Trophoblast cell (in vitro differentiated cells and primary cell): ENCODE results near the gene SH3TC2.

Source experiments
- DNase-seq, 2 donors: peaks; one replicate each; pipeline ENCODE4 v3.0.0-alpha.2; 2016
- H2AFZ ChIP-seq: 2 replicates; pipeline ENCODE4 v1.6.1; 2013; ENCODE audit warnings: low read length, moderate library complexity, mild to moderate bottlenecking; ENCODE audit not compliant: insufficient read depth, poor library complexity
- H2AK5ac ChIP-seq: 2 replicates; pipeline ENCODE4 v1.6.1; 2013; ENCODE audit warnings: mild to moderate bottlenecking, low read length
- H2BK120ac ChIP-seq: 2 replicates; pipeline ENCODE4 v1.6.1; 2013; ENCODE audit warnings: low read length, mild to moderate bottlenecking, moderate library complexity; ENCODE audit not compliant: insufficient read depth, poor library complexity
- H2BK12ac ChIP-seq: 2 replicates; pipeline ENCODE4 v1.6.1; 2013; ENCODE audit warnings: mild to moderate bottlenecking, low read length, moderate library complexity
- H2BK5ac ChIP-seq: 2 replicates; pipeline ENCODE4 v1.6.1; 2013; ENCODE audit warnings: low read length, low read depth, moderate library complexity, mild to moderate bottlenecking; ENCODE audit not compliant: poor library complexity
- H3K14ac ChIP-seq: 2 replicates; pipeline ENCODE4 v1.6.1; 2013; ENCODE audit warnings: mild to moderate bottlenecking, low read length
- H3K18ac ChIP-seq: 2 replicates; pipeline ENCODE4 v1.6.1; 2013; ENCODE audit warnings: mild to moderate bottlenecking, low read length
- H3K23ac ChIP-seq: 2 replicates; pipeline ENCODE4 v1.6.1; 2013; ENCODE audit warnings: low read length
- H3K27ac ChIP-seq: 2 replicates; pipeline ENCODE4 v1.5.1; 2013; ENCODE audit warnings: low read depth, mild to moderate bottlenecking, inconsistent platforms, low read length, moderate library complexity
- H3K27me3 ChIP-seq: 2 replicates; pipeline ENCODE4 v1.6.1; 2013; ENCODE audit warnings: inconsistent platforms, mild to moderate bottlenecking, low read length, moderate library complexity; ENCODE audit not compliant: insufficient read depth
- H3K36me3 ChIP-seq, 2 experiments: 1 replicate in 1 of 2; 2 replicates in 1 of 2; pipeline ENCODE4 v1.6.1; 2013; ENCODE audit warnings: low read length in 2 of 2, mild to moderate bottlenecking in 2 of 2, moderate library complexity in 1 of 2; ENCODE audit not compliant: insufficient read depth in 2 of 2, control insufficient read depth in 1 of 2
- H3K4ac ChIP-seq: 2 replicates; pipeline ENCODE4 v1.6.1; 2013; ENCODE audit warnings: low read depth, mild to moderate bottlenecking, low read length, moderate library complexity
- H3K4me1 ChIP-seq, 2 experiments: 1 replicate in 1 of 2; 2 replicates in 1 of 2; pipeline ENCODE4 v1.6.1; 2013; ENCODE audit warnings: low read length in 2 of 2, mild to moderate bottlenecking in 2 of 2, moderate library complexity in 1 of 2; ENCODE audit not compliant: insufficient read depth in 2 of 2, control insufficient read depth in 1 of 2
- H3K4me2 ChIP-seq: 2 replicates; pipeline ENCODE4 v1.6.1; 2013; ENCODE audit warnings: inconsistent platforms, mild to moderate bottlenecking, low read length, moderate library complexity
- H3K4me3 ChIP-seq: 2 replicates; pipeline ENCODE4 v1.5.1; 2013; ENCODE audit warnings: mild to moderate bottlenecking, low read depth, low read length, inconsistent platforms
- H3K79me1 ChIP-seq: one replicate; pipeline ENCODE4 v1.6.1; 2013; ENCODE audit warnings: low read length
- H3K79me2 ChIP-seq: 2 replicates; pipeline ENCODE4 v1.6.1; 2013; ENCODE audit warnings: low read length, mild to moderate bottlenecking; ENCODE audit not compliant: control insufficient read depth, insufficient read depth, poor library complexity
- H3K9ac ChIP-seq: 2 replicates; pipeline ENCODE4 v1.6.1; 2013; ENCODE audit warnings: mild to moderate bottlenecking, low read length
- H3K9me3 ChIP-seq: 2 replicates; pipeline ENCODE4 v1.6.1; 2013; ENCODE audit warnings: low read depth, mild to moderate bottlenecking, control low read depth, inconsistent platforms, low read length; ENCODE audit not compliant: insufficient read depth
- H4K12ac ChIP-seq: 2 replicates; pipeline ENCODE4 v1.6.1; 2013; ENCODE audit warnings: low read depth, mild to moderate bottlenecking, low read length, moderate library complexity
- H4K8ac ChIP-seq: 2 replicates; pipeline ENCODE4 v1.6.1; 2013; ENCODE audit warnings: low read depth, mild to moderate bottlenecking, low read length, moderate library complexity
- H4K91ac ChIP-seq: one replicate; pipeline ENCODE4 v1.6.1; 2013; ENCODE audit warnings: low read depth, mild to moderate bottlenecking, low read length, moderate library complexity
- WGBS: extraction: QIAGEN DNeasy Blood & Tissue Kit; methylation state at CpG from one replicate; pipeline ENCODE4 v1.1.7; 2013; ENCODE audit warnings: missing lambda C conversion rate; ENCODE audit not compliant: insufficient read length, insufficient coverage; ENCODE audit errors: extremely low coverage; 5-methylcytosine and 5-hydroxymethylcytosine counted together

Gene SH3TC2

GRCh38 chr5:149039506-149039905 lies 23.4 kb downstream of the SH3TC2 start:
- H3K14ac ChIP-seq = no peak overlapping the region
- H3K4me1 ChIP-seq = no peaks in the 10 kb centered on the region
- H2AK5ac ChIP-seq = no peak overlapping the region
- no peaks in the 10 kb centered on the region for H3K79me1 ChIP-seq
- no peaks in the 10 kb centered on the region for H3K27me3 ChIP-seq
- no peak overlapping the region for H2BK5ac ChIP-seq
- H4K91ac ChIP-seq = no peak overlapping the region
- H3K18ac ChIP-seq = no peak overlapping the region
- no peak overlapping the region for H3K9ac ChIP-seq
- no peak overlapping the region for H3K23ac ChIP-seq
- no peaks in the 10 kb centered on the region for H3K9me3 ChIP-seq
- H2BK120ac ChIP-seq = no peak overlapping the region
- H3K4me3 ChIP-seq = no peak overlapping the region
- no CpG with 5 or more reads among the region's 2 CpGs for WGBS
- DNase-seq = no peak
- no peak overlapping the region for H3K4ac ChIP-seq
- no peak overlapping the region for H2AFZ ChIP-seq
- H4K12ac ChIP-seq = no peak overlapping the region
- H3K79me2 ChIP-seq = no peaks in the 10 kb centered on the region
- no peak overlapping the region for H3K27ac ChIP-seq
- no peak overlapping the region for H4K8ac ChIP-seq
- H3K36me3 ChIP-seq = no peaks in the 10 kb centered on the region
- no peak overlapping the region for H3K4me2 ChIP-seq
- H2BK12ac ChIP-seq = no peak overlapping the region

- H3K4ac ChIP-seq = no peak overlapping the region
- no peak overlapping the region for H3K4me3 ChIP-seq
- H4K91ac ChIP-seq = no peak overlapping the region
- no peak overlapping the region for H2BK120ac ChIP-seq
- H3K79me1 ChIP-seq = no peaks in the 10 kb centered on the region
- H3K27me3 ChIP-seq = no peaks in the 10 kb centered on the region
- no peak overlapping the region for H3K9ac ChIP-seq
- WGBS = no CpG with 5 or more reads among the region's 6 CpGs
- no peak overlapping the region for H4K8ac ChIP-seq
- H3K23ac ChIP-seq = no peak overlapping the region
- no peak overlapping the region for H2BK5ac ChIP-seq
- no peaks in the 10 kb centered on the region for H3K79me2 ChIP-seq
- no peak overlapping the region for H3K4me2 ChIP-seq
- no peak overlapping the region for H2AFZ ChIP-seq
- H3K9me3 ChIP-seq = no peaks in the 10 kb centered on the region
- H4K12ac ChIP-seq = no peak overlapping the region
- no peak overlapping the region for H3K18ac ChIP-seq
- DNase-seq = no peak
- no peak overlapping the region for H2AK5ac ChIP-seq
- H3K4me1 ChIP-seq = no peaks in the 10 kb centered on the region
- H3K27ac ChIP-seq = no peak overlapping the region
- no peaks in the 10 kb centered on the region for H3K36me3 ChIP-seq
- no peak overlapping the region for H3K14ac ChIP-seq
- H2BK12ac ChIP-seq = no peak overlapping the region
Observed at GRCh38 chr5:149038336-149039080, 24.4 kb downstream of the SH3TC2 start.

- Histone ChIP-seq H3K4ac (no peak overlapping the region), H3K79me1 (no peaks in the 10 kb centered on the region), H3K9ac (no peak overlapping the region), H3K4me2 (no peak overlapping the region), H2BK5ac (no peak overlapping the region), H2BK120ac (no peak overlapping the region), H3K36me3 (no peaks in the 10 kb centered on the region), H3K4me1 (no peaks in the 10 kb centered on the region), H3K79me2 (no peaks in the 10 kb centered on the region), H2AK5ac (no peak overlapping the region), H3K9me3 (no peaks in the 10 kb centered on the region), H4K12ac (no peak overlapping the region), H2BK12ac (no peak overlapping the region), H3K14ac (no peak overlapping the region), H3K27ac (no peak overlapping the region), H2AFZ (no peak overlapping the region), H3K27me3 (no peaks in the 10 kb centered on the region), H3K23ac (no peak overlapping the region), H3K18ac (no peak overlapping the region), H3K4me3 (no peak overlapping the region), H4K8ac (no peak overlapping the region), H4K91ac (no peak overlapping the region)
- WGBS = no CpG with 5 or more reads among the region's 3 CpGs
- no peak for DNase-seq
Observed at GRCh38 chr5:149037817-149038216, 25.0 kb downstream of the SH3TC2 start.

- H3K18ac ChIP-seq = no peak overlapping the region
- H3K9ac ChIP-seq = no peak overlapping the region
Observed at GRCh38 chr5:149036970-149037369, 25.9 kb downstream of the SH3TC2 start.

More at GRCh38 chr5:149036970-149037369, 25.9 kb downstream of the SH3TC2 start:
- no peak overlapping the region for H3K14ac ChIP-seq
- no peak overlapping the region for H3K4me3 ChIP-seq
- H3K79me2 ChIP-seq = no peaks in the 10 kb centered on the region
- no peak overlapping the region for H3K23ac ChIP-seq
- no peaks in the 10 kb centered on the region for H3K9me3 ChIP-seq
- H2AK5ac ChIP-seq = no peak overlapping the region
- H3K4me1 ChIP-seq = no peaks in the 10 kb centered on the region
- H2BK12ac ChIP-seq = no peak overlapping the region
- H4K8ac ChIP-seq = no peak overlapping the region
- no peak overlapping the region for H2BK120ac ChIP-seq
- H2AFZ ChIP-seq = no peak overlapping the region
- H2BK5ac ChIP-seq = no peak overlapping the region
- H3K36me3 ChIP-seq = no peaks in the 10 kb centered on the region
- no peaks in the 10 kb centered on the region for H3K27me3 ChIP-seq
- H3K4ac ChIP-seq = no peak overlapping the region
- no peak overlapping the region for H4K12ac ChIP-seq
- no peak overlapping the region for H3K27ac ChIP-seq
- H4K91ac ChIP-seq = no peak overlapping the region
- peak in 1 of 2 donors; percentile 31 for DNase-seq
- WGBS = no CpG with 5 or more reads among the region's 2 CpGs
- H3K79me1 ChIP-seq = no peaks in the 10 kb centered on the region
- H3K4me2 ChIP-seq = no peak overlapping the region
